Fibroblast of lung (primary cell): ENCODE results near the gene HEBP1. TPM values are rescaled to one million over a fixed set of nuclear protein-coding genes. Genes with fewer than 3 reads are reported as not detected.

Experiments
- DNase-seq, 2 donors: peaks; one replicate each; pipeline versions ENCODE4 v3.0.0 to v3.0.0-alpha.2; 2010; ENCODE audit warnings: low read depth in 2 of 2
- H2AFZ ChIP-seq: 2 replicates; pipeline ENCODE4 v1.5.1; 2012; ENCODE audit warnings: low read length, control low read depth, inconsistent platforms
- H3K27ac ChIP-seq: 2 replicates; pipeline ENCODE4 v1.5.1; 2011; ENCODE audit warnings: low read length, control low read depth; ENCODE audit not compliant: insufficient read depth
- H3K27me3 ChIP-seq: 2 replicates; pipeline ENCODE4 v1.5.1; 2011; ENCODE audit warnings: mild to moderate bottlenecking, low read length; ENCODE audit not compliant: control insufficient read depth, insufficient read depth
- H3K36me3 ChIP-seq: 2 replicates; pipeline ENCODE4 v1.5.1; 2011; ENCODE audit warnings: low read length; ENCODE audit not compliant: control insufficient read depth, insufficient read depth
- H3K4me1 ChIP-seq: 2 replicates; pipeline ENCODE4 v1.5.1; 2011; ENCODE audit warnings: low read length; ENCODE audit not compliant: control insufficient read depth, insufficient read depth; ENCODE audit errors: extremely low read depth
- H3K4me2 ChIP-seq: 2 replicates; pipeline ENCODE4 v1.5.1; 2011; ENCODE audit warnings: low read length, control low read depth; ENCODE audit not compliant: insufficient read depth; ENCODE audit errors: extremely low read depth
- H3K4me3 ChIP-seq, 4 experiments: fragments of 200-600 bp in 1 of 4; sonication (generic) in 1 of 4; replicated peaks in 1 of 4; 2 replicates each; pipeline ENCODE4 v1.5.1; 2011 to 2016; ENCODE audit warnings: low read length in 4 of 4, low read depth in 3 of 4, mild to moderate bottlenecking in 3 of 4, control low read depth in 2 of 4, inconsistent platforms in 1 of 4, mixed read lengths in 1 of 4; ENCODE audit not compliant: insufficient read depth in 1 of 4; ENCODE audit errors: control extremely low read depth in 1 of 4
- H3K79me2 ChIP-seq: 2 replicates; pipeline ENCODE4 v1.5.1; 2012; ENCODE audit warnings: mild to moderate bottlenecking, low read length, inconsistent platforms; ENCODE audit not compliant: control insufficient read depth, insufficient read depth
- H3K9ac ChIP-seq: 2 replicates; pipeline ENCODE4 v1.5.1; 2011; ENCODE audit warnings: mild to moderate bottlenecking, low read length, control low read depth; ENCODE audit not compliant: insufficient read depth
- H3K9me3 ChIP-seq: 2 replicates; pipeline ENCODE4 v1.5.1; 2012; ENCODE audit warnings: low read depth, low read length; ENCODE audit not compliant: control insufficient read depth, insufficient read depth
- H4K20me1 ChIP-seq: 2 replicates; pipeline ENCODE4 v1.5.1; 2011; ENCODE audit warnings: low read length; ENCODE audit not compliant: control insufficient read depth, insufficient read depth; ENCODE audit errors: extremely low read depth
- EZH2 ChIP-seq: IDR thresholded peaks from 2 replicates; pipeline ENCODE4 v1.5.1; 2012; ENCODE audit warnings: low read length, control low read depth, mild to moderate bottlenecking; ENCODE audit errors: missing control alignments
- polyA minus RNA-seq: library from RNA; depleted of rRNA, polyadenylated mRNA; stranded (reverse); fragments of >200 nt; gene quantifications from 2 replicates; pipeline ENCODE4 v1.2.3, GENCODE V29; 2011; ENCODE audit warnings: low replicate concordance
- polyA plus RNA-seq, 2 donors: library from polyadenylated mRNA; depleted of rRNA in 1 of 2; stranded (reverse) in 1 of 2; unstranded in 1 of 2; fragments of >200 nt; gene quantifications; 2 replicates each; pipeline ENCODE4 v1.2.1, GENCODE V29; 2011 to 2012; ENCODE audit warnings: missing spikeins in 1 of 2
- total RNA-seq: library from RNA; depleted of rRNA; stranded (reverse); fragments of >200 nt; gene quantifications from 2 replicates; pipeline ENCODE4 v1.2.1, GENCODE V29; 2014
- TF ChIP-seq, protein P1 (sequence below), 2 donors: IDR thresholded peaks in 1 of 2; conservative IDR thresholded peaks in 1 of 2; 1 replicate in 1 of 2; 2 replicates in 1 of 2; pipeline ENCODE4 v1.5.1; 2011 to 2012; ENCODE audit warnings: low read length in 2 of 2, control low read depth in 1 of 2, inconsistent platforms in 1 of 2, low read depth in 1 of 2, mild to moderate bottlenecking in 1 of 2

Gene HEBP1, protein sequence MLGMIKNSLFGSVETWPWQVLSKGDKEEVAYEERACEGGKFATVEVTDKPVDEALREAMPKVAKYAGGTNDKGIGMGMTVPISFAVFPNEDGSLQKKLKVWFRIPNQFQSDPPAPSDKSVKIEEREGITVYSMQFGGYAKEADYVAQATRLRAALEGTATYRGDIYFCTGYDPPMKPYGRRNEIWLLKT
- total RNA-seq = 23.6 and 33.7 TPM in 2 replicates
- polyA plus RNA-seq = 60.0 and 78.2 TPM in 2 replicates
- polyA plus RNA-seq (2012) = 98.9 and 153 TPM in 2 replicates
- 80.3 and 148 TPM in 2 replicates for polyA minus RNA-seq

DNA sequence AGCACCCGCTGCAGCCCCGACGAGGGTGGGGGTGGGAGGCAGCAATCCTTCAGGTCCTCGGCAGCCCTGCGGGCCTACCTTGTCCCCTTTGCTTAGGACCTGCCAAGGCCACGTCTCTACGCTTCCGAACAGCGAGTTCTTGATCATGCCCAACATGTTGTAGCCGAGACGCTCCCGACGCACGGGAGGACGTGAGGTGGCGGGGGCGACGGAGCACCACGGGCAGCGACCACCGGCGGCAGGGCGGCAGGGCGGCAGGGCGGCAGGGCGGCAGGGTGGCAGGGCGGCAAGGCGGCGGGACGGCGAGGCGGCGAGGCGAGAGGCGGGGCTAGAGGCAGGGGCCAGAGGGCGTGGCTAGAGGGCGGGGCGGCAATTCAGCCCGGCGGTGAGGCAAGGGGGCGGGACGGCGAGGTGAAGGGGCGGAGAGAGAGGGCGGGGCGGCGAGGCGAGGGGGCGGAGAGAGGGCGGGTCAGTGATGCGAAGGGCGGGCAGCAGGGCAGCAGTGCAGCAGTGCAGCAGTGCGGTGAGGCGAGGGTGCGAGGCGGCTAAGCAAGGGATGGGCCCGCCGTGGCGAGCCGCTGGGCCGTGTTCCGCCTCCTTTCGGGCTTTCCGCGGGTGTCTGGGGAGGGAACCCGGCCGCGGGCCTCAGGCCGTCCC is at the start of gene HEBP1:
HEBP1 (minus strand) TSS at position 307 of the 657 bp plus-strand sequence; CDS start at position 156, 151 bp downstream.
- Histone ChIP-seq H3K9me3 (no peaks in the 10 kb centered on the region), H3K9ac (peak within 1 kb of the TSS; percentile 85), H3K4me3 (peak within 1 kb of the TSS; percentile 82 to 99 (median 90)), H3K4me1 (peaks cover 19% of the 10 kb centered on the region), H4K20me1 (no peaks in the 10 kb centered on the region), H3K4me2 (peak within 1 kb of the TSS; percentile 91), H3K79me2 (peaks cover 46% of the 10 kb centered on the region), H3K36me3 (no peaks in the 10 kb centered on the region), H2AFZ (peak within 1 kb of the TSS; percentile 66), H3K27me3 (no peaks in the 10 kb centered on the region), H3K27ac (peak within 1 kb of the TSS; percentile 87)
- TF ChIP-seq, protein P1, sequence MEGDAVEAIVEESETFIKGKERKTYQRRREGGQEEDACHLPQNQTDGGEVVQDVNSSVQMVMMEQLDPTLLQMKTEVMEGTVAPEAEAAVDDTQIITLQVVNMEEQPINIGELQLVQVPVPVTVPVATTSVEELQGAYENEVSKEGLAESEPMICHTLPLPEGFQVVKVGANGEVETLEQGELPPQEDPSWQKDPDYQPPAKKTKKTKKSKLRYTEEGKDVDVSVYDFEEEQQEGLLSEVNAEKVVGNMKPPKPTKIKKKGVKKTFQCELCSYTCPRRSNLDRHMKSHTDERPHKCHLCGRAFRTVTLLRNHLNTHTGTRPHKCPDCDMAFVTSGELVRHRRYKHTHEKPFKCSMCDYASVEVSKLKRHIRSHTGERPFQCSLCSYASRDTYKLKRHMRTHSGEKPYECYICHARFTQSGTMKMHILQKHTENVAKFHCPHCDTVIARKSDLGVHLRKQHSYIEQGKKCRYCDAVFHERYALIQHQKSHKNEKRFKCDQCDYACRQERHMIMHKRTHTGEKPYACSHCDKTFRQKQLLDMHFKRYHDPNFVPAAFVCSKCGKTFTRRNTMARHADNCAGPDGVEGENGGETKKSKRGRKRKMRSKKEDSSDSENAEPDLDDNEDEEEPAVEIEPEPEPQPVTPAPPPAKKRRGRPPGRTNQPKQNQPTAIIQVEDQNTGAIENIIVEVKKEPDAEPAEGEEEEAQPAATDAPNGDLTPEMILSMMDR (conservative IDR thresholded peaks at IDR 0.05 in 1 of 2, IDR thresholded peaks at IDR 0.05 in 1 of 2; ENCODE audit: low read depth in 1 of 2, low read length in 2 of 2) = no peak
- TF ChIP-seq EZH2 = no peak
- DNase-seq = peak; percentile 84 to 89

DNA sequence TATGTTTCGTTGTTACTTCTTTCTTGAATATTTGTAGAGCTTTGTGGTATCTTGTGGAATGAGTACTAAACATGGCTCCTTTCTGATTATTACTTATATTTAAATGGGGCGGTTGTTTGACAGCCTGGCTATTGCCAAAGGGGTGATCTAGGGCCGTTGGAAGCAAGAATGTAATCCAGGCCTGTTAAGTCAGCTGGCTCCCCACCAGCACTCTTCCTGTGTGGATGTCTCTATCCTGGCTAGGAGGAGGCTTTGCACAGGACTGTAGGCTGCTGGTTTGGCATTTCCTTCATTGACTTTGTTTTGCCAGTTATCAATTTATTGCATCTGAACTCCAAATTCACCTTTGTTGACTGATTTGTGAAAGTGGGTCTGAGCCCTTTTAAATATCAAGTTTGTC is 49.8 kb upstream of the HEBP1 start:
- DNase-seq = peak; percentile 18 to 36
- no peaks in the 10 kb centered on the region for H3K36me3 ChIP-seq
- no peaks in the 10 kb centered on the region for H3K4me1 ChIP-seq
- H3K9me3 ChIP-seq = no peaks in the 10 kb centered on the region
- no peak overlapping the region for H3K4me3 ChIP-seq
- TF ChIP-seq, protein P1 (conservative IDR thresholded peaks at IDR 0.05 in 1 of 2, IDR thresholded peaks at IDR 0.05 in 1 of 2; ENCODE audit: low read depth in 1 of 2, low read length in 2 of 2) = no peak
- TF ChIP-seq EZH2 = no peak
- no peak overlapping the region for H3K4me2 ChIP-seq
- no peak overlapping the region for H2AFZ ChIP-seq
- no peaks in the 10 kb centered on the region for H3K79me2 ChIP-seq
- H4K20me1 ChIP-seq = no peaks in the 10 kb centered on the region
- no peak overlapping the region for H3K9ac ChIP-seq
- no peaks in the 10 kb centered on the region for H3K27me3 ChIP-seq
- no peak overlapping the region for H3K27ac ChIP-seq

DNA sequence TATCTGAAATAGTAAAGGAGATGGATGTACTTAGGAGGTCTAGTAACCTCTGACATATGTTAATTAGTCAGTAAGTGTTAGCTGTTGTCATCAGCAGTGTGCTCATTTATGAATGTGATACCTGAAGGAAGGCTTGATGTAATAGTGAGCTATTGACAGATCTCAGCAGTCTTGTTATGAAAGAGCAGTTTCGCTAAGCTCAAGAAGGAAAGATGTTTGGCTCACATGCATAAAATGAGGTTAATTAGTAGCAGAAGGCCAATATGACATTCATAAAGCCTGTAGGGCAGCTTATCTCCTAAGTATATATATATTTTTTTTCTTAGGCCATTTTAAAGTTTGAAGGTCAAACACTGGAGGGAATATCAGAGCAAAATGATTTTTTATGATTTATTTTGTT is 46.9 kb upstream of the HEBP1 start:
- Histone ChIP-seq H3K4me1 (peaks cover 3% of the 10 kb centered on the region), H3K79me2 (no peaks in the 10 kb centered on the region), H2AFZ (no peak overlapping the region), H3K9ac (no peak overlapping the region), H3K36me3 (no peaks in the 10 kb centered on the region), H3K4me3 (no peak overlapping the region), H4K20me1 (no peaks in the 10 kb centered on the region), H3K27me3 (no peaks in the 10 kb centered on the region), H3K27ac (no peak overlapping the region), H3K9me3 (no peaks in the 10 kb centered on the region), H3K4me2 (no peak overlapping the region)
- TF ChIP-seq, protein P1 (conservative IDR thresholded peaks at IDR 0.05 in 1 of 2, IDR thresholded peaks at IDR 0.05 in 1 of 2; ENCODE audit: low read depth in 1 of 2, low read length in 2 of 2) = no peak
- TF ChIP-seq EZH2 = no peak
- no peak for DNase-seq
